GM21526 (cell line): ENCODE results near the gene AJM1.
"Not testable (repeated sequence)": the region's sequence is repeated elsewhere in the genome, so short reads cannot be mapped to it uniquely, and the experiment has no call there.

Source experiments
- ATAC-seq: cut with Tn5 transposase; IDR thresholded peaks from one replicate; pipeline ENCODE4 v1.9.1; 2021; ENCODE audit warnings: moderate library complexity; ENCODE audit not compliant: unreplicated experiment, low FRiP score

AJM1 gene

DNA sequence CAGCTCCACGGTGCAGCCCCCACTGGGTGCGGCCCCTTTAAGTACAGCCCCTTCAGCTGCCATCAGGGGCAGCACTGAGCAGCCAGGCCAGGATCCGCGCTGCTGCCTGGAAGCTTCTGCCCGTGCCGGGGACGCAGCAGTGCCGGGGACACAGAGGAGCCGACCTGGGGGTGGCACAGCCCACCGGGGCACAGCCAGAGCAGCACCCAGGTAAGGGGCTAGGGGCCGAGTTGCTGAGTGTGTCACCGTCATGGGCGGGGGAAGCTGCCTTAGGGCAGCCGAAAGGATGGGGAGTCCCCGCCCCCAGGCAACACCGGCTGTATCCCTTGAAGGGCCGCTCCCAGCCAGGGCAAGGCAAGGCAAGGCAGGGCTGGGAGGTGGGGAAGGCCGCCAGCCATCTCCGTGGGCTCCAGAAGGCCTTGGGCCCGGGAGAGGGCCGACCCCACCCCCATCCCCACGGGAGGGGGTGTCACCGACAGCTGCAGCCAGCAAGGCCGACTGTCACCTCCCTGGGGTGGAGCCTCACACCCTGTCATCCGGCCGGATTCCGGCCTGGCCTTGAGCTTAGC lies at the start of gene AJM1:
Gene AJM1 (plus strand): TSS at position 99 of the 569 bp plus-strand sequence. CDS start 1,937 bp downstream, outside the sequence.
- peak; percentile 54 for ATAC-seq

GRCh38 chr9:136793086-136793946 lies 49.0 kb upstream of the AJM1 start:
- no peak for ATAC-seq

DNA sequence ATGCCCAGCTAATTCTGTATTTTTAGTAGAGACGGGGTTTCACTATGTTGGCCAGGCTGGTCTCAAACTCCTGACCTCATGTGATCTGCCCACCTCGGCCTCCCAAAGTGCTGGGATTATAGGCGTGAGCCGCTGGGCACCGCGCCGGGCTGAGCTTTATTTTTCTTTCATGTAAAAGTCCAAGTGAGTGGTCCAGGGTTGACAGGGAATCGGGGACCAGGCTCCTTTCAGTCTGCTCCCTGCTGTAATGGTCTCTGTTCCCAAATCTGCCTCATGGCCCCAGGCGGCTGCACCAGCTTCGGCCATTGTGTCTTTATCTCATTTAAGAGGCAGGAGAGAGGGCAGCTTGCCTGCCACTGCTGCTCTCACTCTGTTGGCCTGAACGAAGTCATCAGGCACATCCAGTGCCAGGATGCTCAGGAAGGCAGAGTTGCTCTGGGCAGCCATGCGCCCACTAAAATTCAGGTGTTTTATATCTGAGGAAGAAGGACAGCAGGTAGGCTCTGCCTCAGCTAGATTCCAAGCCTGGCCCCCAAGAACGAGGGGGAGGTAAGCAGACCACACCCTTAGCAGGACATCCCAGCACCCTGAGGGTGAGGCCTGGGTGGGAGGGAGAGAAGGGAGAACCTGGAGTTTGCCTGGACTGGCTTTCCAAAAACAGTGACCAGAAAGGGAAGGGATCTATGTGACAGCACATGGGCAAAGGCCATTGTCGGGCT lies 47.8 kb upstream of the AJM1 start:
- ATAC-seq = no peak

DNA sequence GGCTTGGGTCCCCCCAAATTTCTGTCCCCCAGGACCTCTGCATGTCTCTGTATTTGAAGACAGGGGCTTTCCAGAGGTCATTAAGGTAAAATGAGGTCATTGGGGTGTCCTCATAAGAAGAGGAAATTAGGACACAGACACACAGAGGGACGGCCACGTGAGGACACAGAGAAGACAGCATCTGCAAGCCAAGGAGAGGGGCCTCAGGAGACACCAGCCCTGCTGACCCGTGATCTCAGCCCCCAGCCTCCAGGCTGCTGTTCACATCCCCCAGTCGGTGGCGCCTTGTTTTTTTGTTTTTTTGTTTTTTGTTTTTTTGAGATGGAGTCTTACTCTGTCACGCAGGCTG lies 47.3 kb upstream of the AJM1 start:
- ATAC-seq = no peak

DNA sequence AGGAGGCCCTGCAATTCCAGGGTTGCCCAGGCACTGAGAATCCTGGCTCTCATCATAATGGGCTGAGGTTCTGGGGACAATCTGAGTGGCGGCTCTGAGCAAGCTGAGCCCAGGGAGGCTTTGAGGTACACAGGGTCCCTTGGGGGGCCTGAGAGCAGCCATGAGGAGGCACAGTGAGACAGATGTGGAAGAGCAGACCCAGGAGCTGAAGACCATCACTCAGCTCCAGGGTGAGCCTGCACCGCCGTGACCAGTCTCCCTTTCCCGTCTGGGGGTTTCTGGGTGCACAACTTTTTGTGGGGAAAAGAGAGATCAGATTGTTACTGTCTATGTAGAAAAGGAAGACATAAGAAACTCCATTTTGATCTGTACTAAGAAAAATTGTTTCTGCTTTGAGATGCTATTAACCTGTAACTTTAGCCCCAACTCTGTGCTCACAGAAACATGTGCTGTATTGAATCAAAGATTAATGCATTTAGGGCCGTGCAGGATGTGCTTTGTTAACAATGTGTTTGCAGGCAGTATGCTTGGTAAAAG lies 46.0 kb upstream of the AJM1 start, which contains the start of gene CCDC183:
Gene CCDC183 (plus strand): TSS at position 101 of the 537 bp plus-strand sequence. CDS start 60 bp downstream, at position 161.
- no peak for ATAC-seq

GRCh38 chr9:136796775-136797347 lies 45.4 kb upstream of the AJM1 start:
- ATAC-seq = not testable (repeated sequence)

DNA sequence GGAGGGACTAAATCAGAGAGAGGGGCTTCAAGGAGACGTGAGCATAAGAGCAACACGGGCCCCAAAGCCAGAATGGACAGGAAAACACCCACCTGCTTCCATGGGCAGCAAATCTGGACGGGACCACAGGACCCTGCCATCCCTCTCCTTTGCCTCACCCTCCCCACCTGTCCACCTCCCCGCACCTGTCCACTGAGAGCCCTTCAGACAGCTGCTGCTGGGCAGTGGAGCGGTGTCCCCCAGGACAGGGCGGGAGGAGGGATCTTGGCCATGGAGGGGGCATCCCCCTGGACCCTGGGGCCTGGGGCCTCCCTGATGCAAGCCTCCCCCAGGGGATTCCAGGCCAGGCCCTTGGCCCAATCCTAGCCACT lies 43.6 kb upstream of the AJM1 start:
- no peak for ATAC-seq

DNA sequence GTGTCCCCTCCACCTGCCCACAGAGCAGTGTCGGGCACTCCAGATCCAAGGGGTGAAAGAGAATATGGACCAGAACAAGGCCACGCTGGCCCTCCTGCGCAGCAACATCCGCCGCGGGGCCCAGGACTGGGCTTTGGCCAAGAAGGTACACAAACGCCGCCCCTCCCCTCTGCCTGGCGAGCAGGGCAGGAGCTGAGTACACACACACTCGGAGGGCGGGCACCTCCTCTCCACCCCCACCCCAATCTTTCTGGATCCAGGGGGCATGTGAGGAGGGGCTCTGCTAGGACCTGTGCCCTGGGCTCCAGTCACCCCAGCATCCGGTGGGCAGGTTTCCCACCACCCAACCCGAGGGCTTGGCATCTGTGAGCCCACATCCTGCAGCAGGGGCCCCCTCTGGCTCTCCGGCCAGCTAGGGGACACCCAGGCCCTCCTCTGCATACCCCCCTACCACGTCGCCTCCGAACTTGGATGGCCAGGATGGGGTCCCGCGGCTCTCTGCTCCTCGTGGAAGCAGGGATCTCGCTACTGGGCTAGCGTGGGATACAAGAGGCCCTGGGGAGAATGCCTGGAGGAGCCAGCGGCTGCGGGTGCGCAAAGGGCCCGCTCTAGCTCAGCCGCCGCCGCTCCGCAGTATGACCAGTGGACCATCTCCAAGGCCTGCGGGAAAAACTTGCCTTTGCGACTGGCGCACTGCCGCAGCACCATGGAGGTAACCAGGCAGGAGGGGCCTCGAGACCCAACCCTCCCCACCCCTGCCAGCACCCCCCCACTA lies 43.0 kb upstream of the AJM1 start:
- ATAC-seq = no peak

- ATAC-seq = peak; percentile 47
These were observed 42.2 kb upstream of the AJM1 start for GRCh38 chr9:136799854-136800657.

DNA sequence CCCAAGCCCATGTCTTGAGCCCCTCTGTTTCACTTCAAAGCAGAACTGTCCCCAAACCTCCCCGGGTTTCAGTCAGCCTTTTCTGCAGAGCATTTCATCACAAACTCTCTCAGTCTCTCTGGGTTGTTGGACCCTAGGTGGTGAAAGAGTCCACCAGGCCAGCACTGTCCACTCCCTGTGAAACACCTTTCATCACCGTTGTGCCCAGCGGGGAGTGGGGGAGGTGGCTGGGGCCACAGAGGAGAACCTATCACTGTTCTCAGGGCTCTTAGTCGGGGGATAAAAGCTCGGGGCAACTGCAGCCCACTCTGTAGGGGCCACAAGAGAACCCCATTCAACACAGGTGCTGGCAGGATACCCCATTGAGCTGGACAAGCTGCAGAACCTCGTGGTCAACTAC lies 40.0 kb upstream of the AJM1 start:
- no peak for ATAC-seq

DNA sequence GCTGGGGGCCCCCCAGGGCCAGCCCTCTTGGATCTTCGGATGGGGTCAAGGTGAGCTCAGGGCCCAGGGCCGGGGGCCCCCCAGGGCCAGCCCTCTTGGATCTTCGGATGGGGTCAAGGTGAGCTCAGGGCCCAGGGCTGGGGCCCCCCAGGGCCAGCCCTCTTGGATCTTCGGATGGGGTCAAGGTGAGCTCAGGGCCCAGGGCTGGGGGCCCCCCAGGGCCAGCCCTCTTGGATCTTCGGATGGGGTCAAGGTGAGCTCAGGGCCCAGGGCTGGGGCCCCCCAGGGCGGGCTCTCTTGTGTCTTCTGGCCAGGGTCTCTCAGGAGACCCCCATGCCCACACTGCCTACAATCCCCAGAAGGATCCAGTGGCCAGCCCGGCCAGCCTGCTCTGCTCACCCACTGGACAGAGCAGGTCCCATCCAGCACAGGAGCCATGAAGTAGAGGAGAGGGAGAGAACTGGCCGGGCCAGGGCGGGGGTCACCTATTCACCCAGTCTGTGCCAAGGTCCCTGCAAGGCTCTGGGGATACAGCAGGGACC lies 39.2 kb upstream of the AJM1 start:
- ATAC-seq = not testable (repeated sequence)

DNA sequence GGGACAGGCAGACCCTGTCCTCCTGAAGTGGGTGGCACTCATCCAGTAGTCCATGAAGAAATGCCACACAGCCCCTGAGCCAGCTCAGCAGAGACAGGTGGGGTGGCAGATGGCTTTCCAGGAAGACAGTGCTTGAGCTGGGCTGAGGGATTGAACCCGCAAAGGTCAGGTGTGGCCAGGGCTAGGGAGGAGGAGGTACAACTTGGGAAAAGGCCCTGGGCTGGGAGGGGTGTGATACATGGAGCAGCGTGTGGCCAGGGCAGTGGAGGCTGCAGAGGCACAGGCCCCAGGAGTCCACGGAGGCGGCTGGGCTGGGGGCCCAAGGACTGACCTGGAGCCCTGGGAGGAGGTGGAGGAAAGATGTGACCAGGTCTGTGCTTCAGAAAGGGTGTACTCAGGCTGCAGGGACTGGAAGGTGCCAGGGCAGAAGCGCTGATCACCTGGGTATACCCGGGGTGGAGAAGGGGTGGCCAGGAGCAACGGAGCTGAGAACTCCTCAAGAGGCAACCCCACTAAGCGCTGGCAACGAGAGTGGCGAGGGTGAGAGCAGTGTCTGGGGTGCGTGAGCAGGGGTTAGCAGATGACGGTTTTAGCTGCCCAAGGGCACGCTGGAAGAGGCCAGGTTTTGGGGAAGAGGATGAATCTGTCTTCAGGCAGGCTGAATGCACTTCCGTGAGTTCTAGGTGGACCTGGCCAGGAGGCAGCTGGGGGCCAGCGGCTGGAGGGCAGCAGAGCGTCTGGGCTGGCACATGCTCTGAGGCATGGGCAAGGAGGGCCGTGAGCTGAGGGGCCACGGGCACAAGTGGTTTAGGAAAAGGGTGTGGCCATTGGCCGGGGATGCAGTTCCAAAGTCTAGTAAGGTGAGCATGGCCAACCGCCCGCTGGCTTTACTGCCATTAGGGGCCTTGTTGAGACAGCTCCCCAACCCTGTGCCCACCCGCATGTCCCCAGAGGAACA lies 38.4 kb upstream of the AJM1 start:
- ATAC-seq = no peak

DNA sequence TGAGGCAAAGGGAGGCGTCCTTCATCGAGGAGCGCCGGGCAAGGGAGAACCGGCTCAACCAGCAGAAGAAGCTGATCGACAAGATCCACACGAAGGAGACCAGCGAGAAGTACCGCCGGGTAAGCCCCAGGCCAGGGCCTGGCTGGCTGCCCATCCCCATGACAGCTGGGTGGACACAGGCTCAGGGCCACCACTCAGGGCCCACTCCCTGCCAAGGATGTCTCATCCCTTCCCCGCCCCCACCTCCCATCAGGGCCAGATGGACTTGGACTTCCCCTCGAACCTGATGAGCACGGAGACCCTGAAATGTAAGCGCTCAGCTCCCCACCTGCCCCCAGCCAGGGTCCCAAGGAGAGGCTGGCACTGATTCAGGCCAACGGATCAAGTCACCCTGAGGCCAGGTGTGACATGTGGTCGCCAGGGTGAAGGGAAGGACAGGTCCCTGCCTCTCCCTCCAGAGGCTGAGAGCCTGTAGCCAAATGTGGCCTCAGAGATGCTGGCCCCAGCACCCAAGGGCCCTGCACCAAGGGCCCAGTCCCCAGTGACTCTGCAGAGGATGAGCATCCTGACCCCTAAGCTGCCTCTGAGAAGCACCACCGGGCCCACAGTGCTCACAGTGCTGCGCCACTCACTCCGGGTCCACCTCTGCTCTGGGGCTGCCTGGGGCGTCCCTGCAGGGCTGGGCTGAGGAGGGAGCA lies 37.6 kb upstream of the AJM1 start:
- ATAC-seq = no peak

DNA sequence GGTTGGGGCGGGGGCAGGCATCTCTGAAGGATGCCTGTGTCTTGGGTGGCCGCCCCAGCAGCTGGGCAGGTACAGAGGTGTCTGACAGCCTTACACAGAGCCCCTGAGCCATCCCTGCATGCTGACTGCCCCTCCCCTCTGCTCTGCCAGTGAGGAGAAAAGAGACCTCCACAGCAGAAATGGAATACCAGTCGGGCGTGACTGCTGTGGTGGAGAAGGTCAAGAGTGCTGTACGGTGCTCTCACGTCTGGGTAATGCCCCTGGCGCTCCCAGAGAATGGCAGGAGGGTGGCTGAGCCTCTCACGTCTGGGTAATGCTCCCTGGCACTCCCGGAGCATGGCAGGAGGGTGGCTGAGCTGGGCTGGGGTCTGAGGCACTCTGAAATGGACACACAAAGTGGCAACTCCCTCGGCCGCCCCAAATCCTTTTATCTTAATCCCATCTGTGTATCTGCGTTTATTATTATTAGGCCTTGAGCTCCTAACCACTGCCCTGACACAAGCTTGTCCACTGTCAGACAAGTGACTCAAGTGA lies 37.0 kb upstream of the AJM1 start:
- ATAC-seq = no peak

DNA sequence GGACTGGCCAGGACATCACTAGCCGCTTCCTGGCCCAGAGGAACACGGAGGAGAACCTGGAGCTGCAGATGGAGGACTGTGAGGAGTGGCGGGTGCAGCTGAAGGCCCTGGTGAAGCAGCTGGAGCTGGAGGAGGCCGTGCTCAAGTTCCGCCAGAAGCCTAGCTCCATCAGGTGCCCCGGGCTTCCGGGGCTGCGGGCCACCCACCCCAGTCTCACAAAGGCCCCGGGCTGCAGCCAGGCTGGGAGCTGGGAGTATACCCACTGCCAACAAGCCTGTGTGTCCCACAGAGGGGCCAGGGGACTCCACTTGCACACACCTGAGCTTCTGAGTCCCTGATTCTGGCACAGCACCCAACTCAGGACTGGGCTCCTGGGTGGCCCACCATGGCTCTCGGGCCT lies 36.2 kb upstream of the AJM1 start:
- no peak for ATAC-seq

- no peak for ATAC-seq
These were observed 35.6 kb upstream of the AJM1 start for GRCh38 chr9:136806631-136807201.
